MM.1S (cell line): ENCODE data around the gene SLC12A7.

Experiments used
- DNase-seq: peaks from one replicate; pipeline ENCODE4 v3.0.0-alpha.2; 2015
- H2AFZ ChIP-seq: fragments of 300-600 bp; sonication (generic); 2 replicates; pipeline ENCODE4 v1.6.0; 2016; ENCODE audit warnings: antibody characterized with exemption, low read length
- H3F3A ChIP-seq: fragments of 300-600 bp; sonication (generic); 2 replicates; pipeline ENCODE4 v1.6.1; 2016; ENCODE audit warnings: mild to moderate bottlenecking, antibody characterized with exemption, low read length, moderate library complexity, mixed read lengths; ENCODE audit not compliant: insufficient read depth
- H3K27ac ChIP-seq: fragments of 300-600 bp; sonication (generic); 2 replicates; pipeline ENCODE4 v1.5.1; 2016; ENCODE audit warnings: mild to moderate bottlenecking, low read length
- H3K27me3 ChIP-seq: fragments of 300-600 bp; sonication (generic); replicated peaks from 2 replicates; pipeline ENCODE4 v1.6.0; 2016; ENCODE audit warnings: low read length; ENCODE audit not compliant: insufficient read depth
- H3K36me3 ChIP-seq: fragments of 300-600 bp; sonication (generic); replicated peaks from 2 replicates; pipeline ENCODE4 v1.6.1; 2016; ENCODE audit warnings: mild to moderate bottlenecking, low read length, mixed read lengths; ENCODE audit not compliant: insufficient read depth
- H3K4me1 ChIP-seq: fragments of 300-600 bp; sonication (generic); 2 replicates; pipeline ENCODE4 v1.6.1; 2016; ENCODE audit warnings: low read length, mixed read lengths
- H3K4me2 ChIP-seq: fragments of 300-600 bp; sonication (generic); 2 replicates; pipeline ENCODE4 v1.6.0; 2016; ENCODE audit warnings: low read depth, low read length
- H3K4me3 ChIP-seq: fragments of 300-600 bp; sonication (generic); 2 replicates; pipeline ENCODE4 v1.5.1; 2016; ENCODE audit warnings: low read length, mixed read lengths
- H3K79me2 ChIP-seq: fragments of 300-600 bp; sonication (generic); 2 replicates; pipeline ENCODE4 v1.6.1; 2016; ENCODE audit warnings: mixed run types, low read length, mixed read lengths
- H3K9ac ChIP-seq: fragments of 300-600 bp; sonication (generic); 2 replicates; pipeline ENCODE4 v1.6.1; 2016; ENCODE audit warnings: low read length, mixed read lengths
- H3K9me2 ChIP-seq: fragments of 300-600 bp; sonication (generic); replicated peaks from 2 replicates; pipeline ENCODE4 v1.6.1; 2016; ENCODE audit warnings: mild to moderate bottlenecking, low read length, mixed read lengths; ENCODE audit not compliant: insufficient read depth
- H3K9me3 ChIP-seq: fragments of 300-600 bp; sonication (generic); replicated peaks from 2 replicates; pipeline ENCODE4 v1.6.1; 2016; ENCODE audit warnings: mild to moderate bottlenecking, low read length, mixed read lengths; ENCODE audit not compliant: insufficient read depth
- H4K20me1 ChIP-seq: fragments of 300-600 bp; sonication (generic); 2 replicates; pipeline ENCODE4 v1.6.1; 2016; ENCODE audit warnings: mild to moderate bottlenecking, low read length, moderate library complexity, mixed read lengths; ENCODE audit not compliant: insufficient read depth
- EZH2 ChIP-seq: fragments of 300-600 bp; sonication (generic); optimal IDR thresholded peaks from 2 replicates; pipeline ENCODE3; 2017; ENCODE audit warnings: low read depth, mild to moderate bottlenecking, antibody characterized with exemption, low read length, mixed read lengths
- EZH2phosphoT487 ChIP-seq: fragments of 300-600 bp; sonication (generic); IDR thresholded peaks from 2 replicates; pipeline ENCODE4 v1.6.1; 2018; ENCODE audit warnings: antibody characterized with exemption, low read length
- TF ChIP-seq, protein P1 (sequence below): fragments of 300-600 bp; sonication (generic); IDR thresholded peaks from 2 replicates; pipeline ENCODE4 v1.5.1; 2016; ENCODE audit warnings: antibody characterized with exemption, low read length, mixed read lengths

SLC12A7 gene

DNA sequence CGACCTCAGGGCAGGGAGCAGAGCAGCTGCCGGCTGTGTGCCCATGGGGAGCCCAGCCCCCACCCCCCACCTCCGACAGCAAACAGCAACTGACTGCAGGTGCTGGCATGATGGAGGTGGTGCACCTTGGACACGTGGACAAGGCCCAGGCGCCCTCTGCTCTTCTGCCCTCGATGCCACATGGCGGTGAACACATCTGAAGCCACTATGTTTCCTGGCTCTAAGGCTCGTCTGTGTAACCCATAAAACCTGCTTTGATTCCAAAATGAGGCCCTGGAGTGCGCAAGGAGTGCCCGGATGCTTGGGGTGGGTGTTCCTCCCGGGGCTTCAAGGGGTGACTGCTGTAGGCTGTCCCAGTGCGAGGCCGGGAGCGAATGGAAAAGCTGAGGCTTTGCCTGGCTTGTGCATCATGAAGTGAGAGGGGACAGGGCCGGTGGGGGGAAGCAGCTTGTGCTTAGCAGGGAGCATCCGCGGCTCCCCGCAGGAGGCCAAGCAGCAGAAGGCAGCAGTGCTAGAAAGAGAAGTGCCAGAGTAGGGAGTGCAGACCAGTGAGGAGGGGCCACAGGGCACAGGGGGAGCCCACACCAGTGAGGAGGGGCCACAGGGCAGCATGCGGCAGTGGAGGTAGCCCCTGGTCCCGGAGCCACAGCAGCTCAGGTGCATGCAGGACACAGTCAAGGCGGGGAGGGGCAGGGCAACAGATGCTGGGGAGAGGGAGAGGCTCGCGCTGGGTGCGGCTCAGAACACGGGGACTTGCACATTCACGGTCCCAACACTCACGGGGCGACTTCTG, 73.2 kb downstream of the SLC12A7 start:
- Histone ChIP-seq H3K27ac (no peak overlapping the region), H3K27me3 (peaks cover 5% of the 10 kb centered on the region), H3K36me3 (no peaks in the 10 kb centered on the region), H3K9me3 (no peaks in the 10 kb centered on the region), H3K4me3 (no peak overlapping the region), H3K4me2 (no peak overlapping the region), H3K9ac (no peak overlapping the region), H3F3A (no peaks in the 10 kb centered on the region), H3K9me2 (no peaks in the 10 kb centered on the region), H3K79me2 (no peaks in the 10 kb centered on the region), H4K20me1 (no peaks in the 10 kb centered on the region), H3K4me1 (no peaks in the 10 kb centered on the region), H2AFZ (no peak overlapping the region)
- DNase-seq: no peak
- TF ChIP-seq EZH2phosphoT487 (no peak), EZH2 (no peak)
- TF ChIP-seq, protein P1, sequence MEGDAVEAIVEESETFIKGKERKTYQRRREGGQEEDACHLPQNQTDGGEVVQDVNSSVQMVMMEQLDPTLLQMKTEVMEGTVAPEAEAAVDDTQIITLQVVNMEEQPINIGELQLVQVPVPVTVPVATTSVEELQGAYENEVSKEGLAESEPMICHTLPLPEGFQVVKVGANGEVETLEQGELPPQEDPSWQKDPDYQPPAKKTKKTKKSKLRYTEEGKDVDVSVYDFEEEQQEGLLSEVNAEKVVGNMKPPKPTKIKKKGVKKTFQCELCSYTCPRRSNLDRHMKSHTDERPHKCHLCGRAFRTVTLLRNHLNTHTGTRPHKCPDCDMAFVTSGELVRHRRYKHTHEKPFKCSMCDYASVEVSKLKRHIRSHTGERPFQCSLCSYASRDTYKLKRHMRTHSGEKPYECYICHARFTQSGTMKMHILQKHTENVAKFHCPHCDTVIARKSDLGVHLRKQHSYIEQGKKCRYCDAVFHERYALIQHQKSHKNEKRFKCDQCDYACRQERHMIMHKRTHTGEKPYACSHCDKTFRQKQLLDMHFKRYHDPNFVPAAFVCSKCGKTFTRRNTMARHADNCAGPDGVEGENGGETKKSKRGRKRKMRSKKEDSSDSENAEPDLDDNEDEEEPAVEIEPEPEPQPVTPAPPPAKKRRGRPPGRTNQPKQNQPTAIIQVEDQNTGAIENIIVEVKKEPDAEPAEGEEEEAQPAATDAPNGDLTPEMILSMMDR: no peak

DNA sequence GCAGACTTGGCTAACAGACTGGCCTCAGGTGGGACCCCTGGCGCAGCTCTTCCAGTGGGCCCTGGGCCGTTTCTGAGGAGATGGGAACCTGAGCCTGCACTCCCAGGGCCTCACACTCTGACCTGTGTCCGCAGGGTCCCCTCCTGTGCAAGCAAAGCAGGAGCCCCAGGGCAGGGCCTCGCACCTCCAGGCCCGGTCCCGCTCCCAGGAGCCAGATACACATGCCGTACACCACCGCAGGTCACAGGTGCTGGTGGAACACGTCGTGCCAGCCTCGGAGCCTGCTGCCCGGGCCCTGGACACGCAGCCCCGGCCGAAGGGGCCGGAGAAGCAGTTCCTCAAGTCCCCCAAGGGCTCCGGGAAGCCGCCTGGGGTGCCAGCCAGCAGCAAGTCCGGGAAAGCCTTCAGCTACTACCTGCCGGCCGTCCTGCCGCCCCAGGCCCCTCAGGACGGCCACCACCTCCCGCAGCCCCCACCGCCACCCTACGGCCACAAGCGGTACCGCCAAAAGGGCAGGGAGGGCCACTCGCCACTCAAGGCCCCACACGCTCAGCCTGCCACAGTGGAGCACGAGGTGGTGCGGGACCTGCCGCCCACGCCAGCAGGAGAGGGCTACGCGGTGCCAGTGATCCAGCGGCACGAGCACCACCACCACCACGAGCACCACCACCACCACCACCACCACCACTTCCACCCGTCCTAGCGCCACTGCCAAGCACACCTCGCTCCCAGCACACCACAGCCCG, 74.0 kb downstream of the SLC12A7 start:
- Histone ChIP-seq H3K4me2 (no peak overlapping the region), H4K20me1 (no peaks in the 10 kb centered on the region), H3K9me3 (no peaks in the 10 kb centered on the region), H3K27ac (no peak overlapping the region), H3K9ac (no peak overlapping the region), H3F3A (no peaks in the 10 kb centered on the region), H3K4me3 (no peak overlapping the region), H3K9me2 (no peaks in the 10 kb centered on the region), H3K4me1 (no peaks in the 10 kb centered on the region), H2AFZ (no peak overlapping the region), H3K79me2 (no peaks in the 10 kb centered on the region), H3K36me3 (no peaks in the 10 kb centered on the region), H3K27me3 (peaks cover 11% of the 10 kb centered on the region)
- no peak for DNase-seq
- TF ChIP-seq EZH2 (no peak), EZH2phosphoT487 (no peak)
- TF ChIP-seq, protein P1: no peak

DNA sequence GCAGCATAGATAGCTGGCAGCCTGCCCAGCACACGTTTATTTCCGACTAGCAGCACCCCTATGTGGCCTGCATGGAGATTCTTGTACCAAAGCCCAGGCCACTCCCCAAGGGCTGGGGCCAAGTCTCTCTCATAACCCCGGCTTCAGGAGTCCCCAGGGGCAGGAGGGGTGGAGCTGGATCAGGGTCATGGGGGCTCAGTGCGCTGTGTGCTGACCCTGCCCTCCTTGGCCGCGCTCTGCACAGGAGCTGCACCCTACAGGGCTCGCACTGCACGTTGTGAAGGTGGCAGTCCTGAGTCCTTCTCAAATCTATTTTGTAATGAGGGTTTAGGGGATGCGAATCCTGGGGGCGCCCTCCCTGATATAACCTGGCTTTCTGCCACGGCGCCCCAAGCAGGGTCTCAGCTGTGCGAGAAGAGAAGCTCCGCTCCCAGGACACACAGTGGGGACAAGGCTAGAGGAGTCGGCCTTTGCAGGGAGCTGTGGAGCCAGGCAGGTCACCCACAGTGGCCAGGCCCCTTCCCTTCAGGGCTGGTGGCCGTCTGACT, 74.7 kb downstream of the SLC12A7 start:
- Histone ChIP-seq H3K27ac (no peak overlapping the region), H3F3A (no peaks in the 10 kb centered on the region), H4K20me1 (no peaks in the 10 kb centered on the region), H2AFZ (no peak overlapping the region), H3K27me3 (peaks cover 18% of the 10 kb centered on the region), H3K36me3 (no peaks in the 10 kb centered on the region), H3K4me3 (no peak overlapping the region), H3K9ac (no peak overlapping the region), H3K9me3 (no peaks in the 10 kb centered on the region), H3K9me2 (no peaks in the 10 kb centered on the region), H3K4me1 (no peaks in the 10 kb centered on the region), H3K4me2 (no peak overlapping the region), H3K79me2 (0 out of 2 replicates have a peak, but pooled peaks cover 2% of the 10 kb centered on the region)
- TF ChIP-seq, protein P1: no peak
- TF ChIP-seq EZH2phosphoT487 (no peak), EZH2 (no peak)
- DNase-seq: no peak
